Common myeloid progenitor, CD34-positive (primary cell): Measurements from ENCODE around the gene GSTK1.

Source experiments
- CTCF ChIA-PET: fragments of 350-600 bp; sonication (Branson Sonifier 250); formaldehyde crosslinking; loops from one replicate; lab custom pipeline; 2021; ENCODE audit warnings: antibody characterized with exemption; lab: Charles Lee
- POLR2A ChIA-PET: fragments of 350-600 bp; sonication (Branson Sonifier 250); formaldehyde crosslinking; loops from one replicate; lab custom pipeline; 2021; ENCODE audit warnings: antibody characterized with exemption; lab: Charles Lee
- DNase-seq, 3 donors: peaks; one replicate each; pipeline versions ENCODE4 v3.0.0 to v3.0.0-alpha.2; 2013
- H3K27ac ChIP-seq, 2 experiments: 1 replicate in 1 of 2; 2 replicates in 1 of 2; pipeline ENCODE4 v1.7.0; 2013; ENCODE audit warnings: inconsistent platforms in 2 of 2, low read length in 2 of 2, mild to moderate bottlenecking in 2 of 2, low read depth in 1 of 2, moderate library complexity in 1 of 2; ENCODE audit not compliant: severe bottlenecking in 2 of 2, insufficient read depth in 1 of 2, poor library complexity in 1 of 2
- H3K27me3 ChIP-seq, 5 experiments: replicated peaks in 2 of 5; 1 replicate in 3 of 5; 2 replicates in 2 of 5; pipeline versions ENCODE4 v1.6.1 to v1.7.0; 2013; ENCODE audit warnings: low read length in 4 of 5, mild to moderate bottlenecking in 2 of 5, moderate library complexity in 2 of 5, inconsistent platforms in 1 of 5; ENCODE audit not compliant: insufficient read depth in 5 of 5, control insufficient read depth in 4 of 5
- H3K36me3 ChIP-seq, 4 experiments: 1 replicate in 2 of 4; 2 replicates in 2 of 4; pipeline versions ENCODE4 v1.6.1 to v1.7.0; 2013; ENCODE audit warnings: low read length in 3 of 4, control low read depth in 1 of 4, mild to moderate bottlenecking in 1 of 4; ENCODE audit not compliant: control insufficient read depth in 4 of 4, insufficient read depth in 4 of 4
- H3K4me1 ChIP-seq, 4 experiments: 1 replicate in 3 of 4; 2 replicates in 1 of 4; pipeline versions ENCODE4 v1.6.1 to v1.7.1; 2013; ENCODE audit warnings: low read length in 3 of 4, mild to moderate bottlenecking in 3 of 4, control low read depth in 1 of 4, inconsistent platforms in 1 of 4, moderate library complexity in 1 of 4; ENCODE audit not compliant: control insufficient read depth in 4 of 4, insufficient read depth in 4 of 4; ENCODE audit errors: control extremely low read depth in 1 of 4
- H3K4me3 ChIP-seq, 7 experiments: 1 replicate in 4 of 7; 2 replicates in 3 of 7; pipeline versions ENCODE4 v1.5.1 to v1.7.0; 2013; ENCODE audit warnings: mild to moderate bottlenecking in 7 of 7, low read length in 6 of 7, moderate library complexity in 6 of 7, inconsistent platforms in 2 of 7, low read depth in 2 of 7, control low read depth in 1 of 7; ENCODE audit not compliant: insufficient read depth in 4 of 7, control insufficient read depth in 1 of 7; ENCODE audit errors: extremely low read depth in 1 of 7
- H3K9me3 ChIP-seq, 5 experiments: 1 replicate in 4 of 5; 2 replicates in 1 of 5; pipeline versions ENCODE4 v1.6.1 to v1.7.1; 2013; ENCODE audit warnings: low read length in 4 of 5, mild to moderate bottlenecking in 2 of 5, inconsistent platforms in 1 of 5, low read depth in 1 of 5, moderate library complexity in 1 of 5; ENCODE audit not compliant: control insufficient read depth in 4 of 5, insufficient read depth in 2 of 5; ENCODE audit errors: control extremely low read depth in 1 of 5
- WGBS: methylation state at CpG from one replicate; pipeline ENCODE4 v1.1.5; 2013; ENCODE audit not compliant: insufficient coverage; 5-methylcytosine and 5-hydroxymethylcytosine counted together

Gene GSTK1

GRCh38 chr7:143314127-143314526, 50.9 kb downstream of the GSTK1 start:
- H3K4me3 ChIP-seq: peak overlapping the region in 1 of 7 experiments; percentile 14
- ChIA-PET CTCF (no interaction called here), POLR2A (no interaction called here)
- H3K9me3 ChIP-seq: no peaks in the 10 kb centered on the region
- no peaks in the 10 kb centered on the region for H3K27me3 ChIP-seq
- peaks cover 0 to 3% (median 0%) of the 10 kb centered on the region in 4 experiments for H3K36me3 ChIP-seq
- peak in 2 of 3 donors; percentile 29 to 34 for DNase-seq
- H3K27ac ChIP-seq: no peak overlapping the region
- peaks cover 6 to 33% (median 23%) of the 10 kb centered on the region in 4 experiments for H3K4me1 ChIP-seq

GRCh38 chr7:143315776-143316175, 52.5 kb downstream of the GSTK1 start, which contains the start of gene CLCN1:
TSS of gene CLCN1 (plus strand) at chr7:143316111. CDS start at chr7:143316213, 102 bp downstream.
- ChIA-PET POLR2A (interaction anchor here (0.6 kb wide), 1 partner anchor 317 kb away, joined by 3 read pairs; no protein-coding TSS in a partner anchor), CTCF (interaction anchor here (1.0 to 2.3 kb wide), 7 partner anchors 9 to 94 kb away, joined by 3 to 16 read pairs (median 4); no protein-coding TSS in a partner anchor)
- whole genome bisulfite sequencing: 100% methylated on average over 3 of the region's 5 CpGs
- no peaks in the 10 kb centered on the region for H3K36me3 ChIP-seq
- H3K4me3 ChIP-seq: no peak within 1 kb of the TSS
- no peaks in the 10 kb centered on the region for H3K9me3 ChIP-seq
- no peak within 1 kb of the TSS for H3K27ac ChIP-seq
- no peak for DNase-seq
- no peaks in the 10 kb centered on the region for H3K27me3 ChIP-seq
- peaks cover 6 to 26% (median 18%) of the 10 kb centered on the region in 4 experiments for H3K4me1 ChIP-seq

DNA sequence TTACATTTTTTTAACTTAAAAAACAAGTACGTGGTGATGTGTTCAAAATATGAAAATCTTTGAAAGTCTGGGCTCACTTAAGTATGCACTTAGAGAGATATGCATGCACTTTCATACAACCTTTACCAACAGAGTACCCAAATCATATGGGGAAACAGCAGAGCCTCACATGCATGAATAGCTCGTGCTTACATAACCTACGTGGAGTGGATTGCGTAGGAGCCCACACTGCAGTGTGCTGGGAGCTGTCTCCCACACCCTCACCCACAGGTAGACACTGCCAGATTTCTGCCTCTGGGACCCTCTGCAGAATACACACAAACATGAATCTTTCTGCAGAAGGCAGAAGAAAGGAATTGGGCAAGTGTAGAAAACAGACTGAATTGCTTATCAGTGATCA, 53.3 kb downstream of the GSTK1 start:
- no peak for DNase-seq
- H3K27me3 ChIP-seq: no peaks in the 10 kb centered on the region
- 96% methylated on average over 3 of the region's 4 CpGs for WGBS
- H3K27ac ChIP-seq: no peak overlapping the region
- ChIA-PET CTCF (interaction anchor here (1.2 to 2.3 kb wide), 5 partner anchors 10 to 92 kb away, joined by 3 to 16 read pairs (median 4); no protein-coding TSS in a partner anchor), POLR2A (interaction anchor here (0.6 kb wide), 1 partner anchor 318 kb away, joined by 3 read pairs; no protein-coding TSS in a partner anchor)
- H3K36me3 ChIP-seq: no peaks in the 10 kb centered on the region
- no peaks in the 10 kb centered on the region for H3K9me3 ChIP-seq
- peaks cover 6 to 26% (median 18%) of the 10 kb centered on the region in 4 experiments for H3K4me1 ChIP-seq
- H3K4me3 ChIP-seq: no peak overlapping the region

DNA sequence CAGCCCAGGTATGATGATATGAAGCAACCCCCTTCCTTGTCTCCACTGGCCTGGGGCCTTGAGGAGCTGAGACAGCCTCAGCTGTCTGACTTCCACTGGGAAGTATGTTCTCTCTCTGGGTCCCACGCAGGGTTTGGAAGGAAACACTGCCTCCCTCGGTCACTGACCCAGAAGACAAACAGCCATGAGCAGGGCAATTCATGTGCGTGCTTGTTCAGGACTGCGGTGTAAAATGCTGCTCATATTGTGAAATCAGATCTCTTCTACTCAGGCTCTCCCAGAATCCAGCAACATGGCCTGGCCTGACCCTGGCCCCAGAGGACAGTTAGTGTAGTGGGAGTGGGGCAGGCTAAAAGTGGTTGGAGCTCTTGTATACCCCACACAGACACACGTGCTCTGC, 55.4 kb downstream of the GSTK1 start:
- no peaks in the 10 kb centered on the region for H3K36me3 ChIP-seq
- H3K4me3 ChIP-seq: no peak overlapping the region
- H3K27ac ChIP-seq: no peak overlapping the region
- no peaks in the 10 kb centered on the region for H3K9me3 ChIP-seq
- H3K4me1 ChIP-seq: peaks cover 6 to 35% (median 30%) of the 10 kb centered on the region in 4 experiments
- WGBS: 95% methylated on average over 4 of the region's 5 CpGs
- ChIA-PET CTCF (interaction anchor here (0.7 to 1.2 kb wide), 4 partner anchors 9 to 65 kb away, joined by 3 read pairs; no protein-coding TSS in a partner anchor), POLR2A (no interaction called here)
- DNase-seq: no peak
- no peaks in the 10 kb centered on the region for H3K27me3 ChIP-seq
